ENCODE measurements around the gene KCNMA1. TPM values are rescaled to one million over a fixed set of nuclear protein-coding genes. Genes with fewer than 3 reads are reported as not detected.

The KCNMA1 gene
- total RNA-seq, 2 donors from 2014 or later, result 168 to 188 TPM

GRCh38 chr10:77518241-77518909 is 119.2 kb downstream of the KCNMA1 start:
- H3K27me3 ChIP-seq (replicated peaks; ENCODE audit: insufficient read depth), result no peaks in the 10 kb centered on the region
- peaks cover 11 to 21% of the 10 kb centered on the region in 2 donors for H3K4me1 ChIP-seq (ENCODE audit: control insufficient read depth in 1 of 2, low read depth in 2 of 2)
- H3K4me3 ChIP-seq, result no peak overlapping the region
- H3K9me3 ChIP-seq, result no peaks in the 10 kb centered on the region
- H3K36me3 ChIP-seq, result no peaks in the 10 kb centered on the region
- no peak for ATAC-seq (ENCODE audit: insufficient number of reproducible peaks, low FRiP score, low read depth)
- H3K27ac ChIP-seq, result no peak overlapping the region
- TF ChIP-seq, protein P1, sequence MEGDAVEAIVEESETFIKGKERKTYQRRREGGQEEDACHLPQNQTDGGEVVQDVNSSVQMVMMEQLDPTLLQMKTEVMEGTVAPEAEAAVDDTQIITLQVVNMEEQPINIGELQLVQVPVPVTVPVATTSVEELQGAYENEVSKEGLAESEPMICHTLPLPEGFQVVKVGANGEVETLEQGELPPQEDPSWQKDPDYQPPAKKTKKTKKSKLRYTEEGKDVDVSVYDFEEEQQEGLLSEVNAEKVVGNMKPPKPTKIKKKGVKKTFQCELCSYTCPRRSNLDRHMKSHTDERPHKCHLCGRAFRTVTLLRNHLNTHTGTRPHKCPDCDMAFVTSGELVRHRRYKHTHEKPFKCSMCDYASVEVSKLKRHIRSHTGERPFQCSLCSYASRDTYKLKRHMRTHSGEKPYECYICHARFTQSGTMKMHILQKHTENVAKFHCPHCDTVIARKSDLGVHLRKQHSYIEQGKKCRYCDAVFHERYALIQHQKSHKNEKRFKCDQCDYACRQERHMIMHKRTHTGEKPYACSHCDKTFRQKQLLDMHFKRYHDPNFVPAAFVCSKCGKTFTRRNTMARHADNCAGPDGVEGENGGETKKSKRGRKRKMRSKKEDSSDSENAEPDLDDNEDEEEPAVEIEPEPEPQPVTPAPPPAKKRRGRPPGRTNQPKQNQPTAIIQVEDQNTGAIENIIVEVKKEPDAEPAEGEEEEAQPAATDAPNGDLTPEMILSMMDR (IDR thresholded peaks at IDR 0.05), result no peak
- DNase-seq (ENCODE audit: low spot score), result no peak

DNA sequence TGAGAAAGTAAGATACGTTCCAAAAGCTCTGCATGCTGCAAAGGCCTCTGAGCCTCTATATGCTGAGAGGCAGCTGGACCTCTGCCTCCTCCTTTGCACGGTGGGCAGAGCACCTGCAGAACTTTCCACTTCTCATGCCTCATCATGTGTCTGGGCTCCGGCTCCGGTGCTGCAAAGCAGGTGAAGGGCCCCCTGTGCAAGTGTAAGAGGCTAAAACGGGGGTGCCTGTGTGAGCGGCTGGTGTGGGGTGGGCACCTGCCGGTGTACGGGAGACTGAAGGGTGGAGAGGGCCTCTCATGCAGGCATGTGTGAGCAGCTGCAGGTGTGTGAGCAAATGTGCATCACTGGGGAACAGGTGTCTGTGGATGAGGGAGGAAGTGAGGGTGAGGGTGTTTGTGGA is 121.0 kb downstream of the KCNMA1 start:
- Histone ChIP-seq H3K4me1 (ENCODE audit: control insufficient read depth in 1 of 2, low read depth in 2 of 2) (peaks cover 17 to 37% of the 10 kb centered on the region in 2 donors), H3K4me3 (no peak overlapping the region), H3K36me3 (no peaks in the 10 kb centered on the region), H3K9me3 (no peaks in the 10 kb centered on the region), H3K27ac (no peak overlapping the region), H3K27me3 (replicated peaks; ENCODE audit: insufficient read depth) (no peaks in the 10 kb centered on the region)
- ATAC-seq (ENCODE audit: insufficient number of reproducible peaks, low FRiP score, low read depth) (no peak), DNase-seq (ENCODE audit: low spot score) (no peak)
- TF ChIP-seq, protein P1 (IDR thresholded peaks at IDR 0.05), result no peak

DNA sequence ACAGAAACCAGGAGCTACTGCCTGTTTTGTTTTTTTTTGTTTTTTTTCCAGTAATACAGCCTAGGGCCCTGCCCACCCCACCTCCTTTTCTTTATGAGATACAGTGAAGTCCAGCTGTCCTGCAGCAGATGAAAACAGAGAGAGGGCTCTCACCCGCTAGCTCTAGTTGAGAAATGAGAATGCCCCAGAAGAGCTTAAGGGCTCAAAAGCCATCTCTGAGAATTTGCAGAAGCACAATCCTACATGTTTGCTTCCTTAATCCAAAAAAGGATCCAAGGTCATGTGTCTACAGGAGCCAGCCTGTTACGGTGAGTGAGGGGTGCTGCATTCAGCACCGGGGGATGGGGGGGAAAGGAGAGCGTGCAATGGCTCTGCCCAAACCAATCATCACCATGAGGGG is 122.7 kb downstream of the KCNMA1 start:
- DNase-seq (ENCODE audit: low spot score), result no peak
- Histone ChIP-seq H3K27ac (peak overlapping the region; percentile 74 to 75), H3K36me3 (no peaks in the 10 kb centered on the region), H3K27me3 (replicated peaks; ENCODE audit: insufficient read depth) (no peaks in the 10 kb centered on the region), H3K9me3 (no peaks in the 10 kb centered on the region), H3K4me1 (ENCODE audit: control insufficient read depth in 1 of 2, low read depth in 2 of 2) (peaks cover 24 to 52% of the 10 kb centered on the region in 2 donors), H3K4me3 (no peak overlapping the region)
- no peak for ATAC-seq (ENCODE audit: insufficient number of reproducible peaks, low FRiP score, low read depth)
- TF ChIP-seq, protein P1 (IDR thresholded peaks at IDR 0.05), result no peak

- Histone ChIP-seq H3K27me3 (replicated peaks; ENCODE audit: insufficient read depth) (no peaks in the 10 kb centered on the region), H3K36me3 (no peaks in the 10 kb centered on the region), H3K9me3 (no peaks in the 10 kb centered on the region), H3K4me1 (ENCODE audit: control insufficient read depth in 1 of 2, low read depth in 2 of 2) (peaks cover 24 to 57% of the 10 kb centered on the region in 2 donors), H3K27ac (peak overlapping the region; percentile 74 to 77), H3K4me3 (no peak overlapping the region)
- ATAC-seq (ENCODE audit: insufficient number of reproducible peaks, low FRiP score, low read depth), result peak; percentile 83
- TF ChIP-seq, protein P1 (IDR thresholded peaks at IDR 0.05), result no peak
- peak; percentile 69 for DNase-seq (ENCODE audit: low spot score)
These were observed 123.8 kb downstream of the KCNMA1 start for GRCh38 chr10:77513781-77514331.

DNA sequence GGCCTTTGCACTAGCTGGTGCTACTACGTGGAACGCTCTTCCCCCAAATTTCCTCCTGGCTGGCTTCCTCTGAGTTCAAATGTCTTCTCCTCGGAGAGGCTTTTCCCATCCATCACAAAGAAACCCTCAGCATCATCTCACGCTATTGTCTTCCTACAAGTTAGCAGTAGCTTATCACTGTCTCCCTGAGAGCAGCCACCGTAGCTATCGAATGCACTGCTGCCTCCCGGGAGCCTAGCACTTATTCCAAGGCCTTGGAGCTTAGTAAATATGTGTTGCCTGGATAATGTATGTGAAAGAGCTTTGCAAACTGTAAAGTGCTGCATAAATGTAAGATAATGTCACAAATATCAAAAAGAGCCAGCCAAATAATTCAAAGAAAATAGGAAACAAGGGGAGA is 124.4 kb downstream of the KCNMA1 start:
- H3K27ac ChIP-seq, result peak overlapping the region; percentile 74 to 77
- TF ChIP-seq, protein P1 (IDR thresholded peaks at IDR 0.05), result no peak
- no peaks in the 10 kb centered on the region for H3K9me3 ChIP-seq
- ATAC-seq (ENCODE audit: insufficient number of reproducible peaks, low FRiP score, low read depth) (no peak), DNase-seq (ENCODE audit: low spot score) (no peak)
- H3K36me3 ChIP-seq, result no peaks in the 10 kb centered on the region
- no peak overlapping the region for H3K4me3 ChIP-seq
- H3K4me1 ChIP-seq (ENCODE audit: control insufficient read depth in 1 of 2, low read depth in 2 of 2), result peaks cover 24 to 57% of the 10 kb centered on the region in 2 donors
- H3K27me3 ChIP-seq (replicated peaks; ENCODE audit: insufficient read depth), result no peaks in the 10 kb centered on the region
